GM12892 (cell line): Measurements from ENCODE around the gene DLG4.

Source experiments
- POLR2A ChIP-seq: IDR thresholded peaks from 2 replicates; pipeline ENCODE4 v1.6.1; 2011; ENCODE audit warnings: low read depth, low read length, control low read depth
- POLR2AphosphoS5 ChIP-seq: IDR thresholded peaks from 2 replicates; pipeline ENCODE4 v1.6.1; 2011; ENCODE audit warnings: low read depth, low read length, control low read depth
- TAF1 ChIP-seq: IDR thresholded peaks from 2 replicates; pipeline ENCODE4 v1.6.1; 2011; ENCODE audit warnings: low read depth, mild to moderate bottlenecking, control low read depth, low read length, borderline replicate concordance

- no peak for TF ChIP-seq POLR2AphosphoS5
- peak; percentile 8 for TF ChIP-seq POLR2A
- TF ChIP-seq TAF1 = no peak
These were observed 1.8 kb upstream of the DLG4 start for GRCh38 chr17:7221278-7222092.
